HTERT RPE-1 (cell line): Measurements from ENCODE around the gene MGRN1.

Experiments
- in situ Hi-C: fragments of 300-500 bp; cut with MboI; formaldehyde crosslinking; loops from 4 replicates; pipeline ENCODE4 v1.14.3; 2020; ENCODE audit warnings: low sequenced_read_pairs

Gene MGRN1

GRCh38 chr16:4684058-4684715 is 59.6 kb downstream of the MGRN1 start:
- in situ Hi-C loops: no loop called here

- in situ Hi-C loops: no loop called here
Observed at GRCh38 chr16:4684763-4685162, 60.1 kb downstream of the MGRN1 start.

DNA sequence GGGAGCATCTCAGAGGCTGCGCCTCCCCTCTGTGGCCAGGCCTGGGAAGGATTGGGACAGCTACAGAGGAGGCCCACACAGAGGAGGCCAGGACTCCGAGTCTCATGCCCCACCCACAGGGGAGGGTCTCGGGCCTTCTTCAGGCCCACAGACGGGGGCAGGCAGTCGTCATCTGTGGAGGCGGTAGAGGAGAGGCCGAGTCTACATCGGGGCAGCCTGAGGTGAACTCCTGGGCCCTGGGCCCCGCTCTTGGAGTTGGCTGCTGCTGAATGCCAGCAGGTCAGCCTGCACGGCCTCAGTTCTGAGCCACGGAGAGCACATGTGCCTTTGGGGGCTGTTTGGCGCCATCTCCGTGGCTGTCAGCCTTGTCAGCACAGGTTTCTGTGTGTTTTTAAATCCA is 60.7 kb downstream of the MGRN1 start:
- in situ Hi-C loops: no loop called here

GRCh38 chr16:4685776-4686496 is 61.3 kb downstream of the MGRN1 start:
- in situ Hi-C loops: no loop called here

DNA sequence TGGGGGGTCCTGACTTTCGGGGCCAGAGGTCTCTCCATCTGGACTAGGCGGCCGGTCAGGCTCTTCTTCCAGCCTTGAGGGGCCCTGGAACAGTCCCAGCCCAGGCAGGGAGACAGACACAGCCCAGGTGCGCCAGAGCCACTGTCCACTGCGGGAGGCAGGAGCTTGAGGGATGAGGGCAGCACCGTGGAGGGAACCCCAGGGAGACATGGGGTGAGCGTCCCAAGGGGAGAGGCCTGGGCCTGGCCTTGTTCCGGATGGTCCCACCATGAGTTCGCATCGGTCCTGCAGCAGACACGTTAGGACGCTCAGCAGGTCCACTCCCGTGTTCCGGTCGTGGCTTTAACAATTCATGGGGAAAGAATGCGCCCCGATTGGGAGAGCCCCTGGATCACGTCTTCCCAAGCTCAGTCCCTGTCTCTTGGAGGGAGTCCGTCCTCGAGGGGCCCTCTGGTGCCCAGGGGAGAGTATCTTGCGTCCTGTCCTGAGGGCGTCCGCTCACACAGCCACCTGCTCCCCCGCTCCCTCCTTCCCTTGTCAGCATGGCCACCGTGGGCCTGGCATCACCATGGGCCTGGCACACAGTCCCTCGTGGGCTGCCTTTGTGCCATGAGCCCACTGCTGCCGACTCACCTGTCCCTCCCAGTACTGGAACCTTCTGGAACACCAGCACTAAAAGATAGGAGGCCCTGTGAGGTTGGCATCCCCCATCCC is 62.0 kb downstream of the MGRN1 start:
- in situ Hi-C loops: no loop called here

- in situ Hi-C loops: no loop called here
Observed at GRCh38 chr16:4687416-4687815, 62.8 kb downstream of the MGRN1 start.

GRCh38 chr16:4687946-4688673 is 63.5 kb downstream of the MGRN1 start:
- in situ Hi-C loops: no loop called here

DNA sequence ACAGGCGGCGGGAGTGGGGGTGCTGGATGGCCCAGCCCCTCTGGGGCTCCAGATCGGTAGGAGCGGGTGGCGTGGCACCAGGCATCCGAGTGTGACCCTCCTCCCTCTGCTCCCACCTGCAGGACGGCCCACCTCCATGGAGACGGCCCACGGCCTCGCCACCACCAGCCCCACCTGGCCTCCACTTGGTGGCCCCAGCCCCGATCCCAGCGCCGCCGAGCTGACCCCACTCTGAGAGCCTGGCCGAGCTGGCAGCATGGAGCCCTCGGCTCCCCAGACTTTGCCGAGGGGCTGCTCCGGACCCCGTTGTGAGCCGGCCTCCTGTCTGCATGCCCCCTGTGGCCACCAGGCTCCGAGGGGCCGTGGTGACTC is 64.0 kb downstream of the MGRN1 start:
- in situ Hi-C loops: no loop called here

- in situ Hi-C loops: no loop called here
Observed at GRCh38 chr16:4689091-4689671, 64.6 kb downstream of the MGRN1 start.

DNA sequence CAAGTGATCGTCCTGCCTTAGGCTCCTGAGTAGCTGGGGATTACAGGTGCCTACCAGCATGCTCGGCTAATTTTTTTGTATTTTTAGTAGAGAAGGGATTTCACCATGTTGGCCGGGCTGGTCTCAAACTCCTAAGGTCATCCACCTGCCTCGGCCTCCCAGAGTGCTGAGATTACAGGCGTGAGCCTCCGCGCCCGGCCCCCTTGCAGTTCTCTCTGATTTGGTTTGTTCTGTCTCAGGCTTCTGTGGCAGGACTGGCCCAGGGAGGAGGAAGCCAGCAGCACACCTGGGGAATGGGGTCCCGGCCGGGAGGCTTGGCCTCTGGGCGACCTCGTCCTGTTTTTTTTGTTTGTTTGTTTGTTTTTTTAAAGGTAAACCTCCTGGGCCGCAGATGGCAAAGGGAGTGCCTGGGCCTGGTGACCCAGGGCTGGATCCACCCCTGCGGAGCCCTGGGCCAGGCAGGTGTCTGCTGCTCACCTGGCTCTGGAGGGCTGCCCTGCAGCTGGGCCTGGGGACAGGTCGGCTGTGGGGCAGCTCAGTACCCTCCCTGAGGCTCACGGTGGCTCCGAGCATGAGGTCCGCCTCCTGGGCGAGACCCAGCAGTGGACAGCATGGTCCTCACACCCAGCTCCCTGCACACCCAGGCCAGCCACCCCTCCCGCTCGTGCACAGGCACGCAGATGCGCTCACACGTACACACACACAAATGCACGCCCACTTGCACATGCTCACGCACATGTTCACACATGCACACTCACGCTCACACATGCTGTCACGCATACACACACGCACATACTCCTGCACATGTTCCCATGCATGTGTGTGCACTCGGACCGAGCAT is 65.5 kb downstream of the MGRN1 start:
- in situ Hi-C loops: no loop called here

DNA sequence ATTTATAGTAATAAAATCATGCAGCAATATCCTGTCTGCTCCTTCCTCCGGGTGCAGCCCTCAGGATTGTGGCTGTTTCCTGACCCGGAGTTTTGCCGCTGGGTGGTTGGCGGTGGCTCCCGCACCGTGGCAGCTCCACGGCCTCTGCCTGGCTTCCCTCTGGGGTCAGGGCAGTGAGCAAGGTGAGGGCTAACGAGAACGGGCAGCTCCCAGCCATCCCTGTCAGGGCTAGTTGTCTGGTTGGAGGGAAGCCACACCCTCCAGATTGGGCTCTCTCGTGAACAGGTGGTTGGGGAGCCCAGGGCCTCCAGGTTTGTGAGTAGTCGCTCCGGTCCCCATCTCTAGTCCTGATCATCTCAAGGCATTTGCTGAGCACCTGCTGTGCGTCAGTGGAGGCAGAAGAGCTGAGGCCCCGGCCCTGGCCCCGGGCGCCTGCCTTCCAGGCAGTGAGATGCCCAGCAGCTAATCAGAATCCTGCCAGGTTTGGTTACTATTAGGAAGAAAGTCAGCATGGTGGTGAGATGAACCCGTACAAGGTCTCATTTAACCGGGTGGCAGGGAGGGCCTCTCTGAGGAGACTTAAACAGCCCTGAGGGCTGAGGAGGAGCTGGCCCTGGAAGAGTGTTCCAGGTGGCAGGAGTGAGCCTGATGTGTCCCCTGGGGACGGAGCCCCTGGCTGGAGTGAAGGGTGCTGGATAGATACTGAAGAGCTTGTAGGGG is 66.5 kb downstream of the MGRN1 start:
- in situ Hi-C loops: no loop called here

GRCh38 chr16:4691666-4692412 is 67.2 kb downstream of the MGRN1 start:
- in situ Hi-C loops: no loop called here

DNA sequence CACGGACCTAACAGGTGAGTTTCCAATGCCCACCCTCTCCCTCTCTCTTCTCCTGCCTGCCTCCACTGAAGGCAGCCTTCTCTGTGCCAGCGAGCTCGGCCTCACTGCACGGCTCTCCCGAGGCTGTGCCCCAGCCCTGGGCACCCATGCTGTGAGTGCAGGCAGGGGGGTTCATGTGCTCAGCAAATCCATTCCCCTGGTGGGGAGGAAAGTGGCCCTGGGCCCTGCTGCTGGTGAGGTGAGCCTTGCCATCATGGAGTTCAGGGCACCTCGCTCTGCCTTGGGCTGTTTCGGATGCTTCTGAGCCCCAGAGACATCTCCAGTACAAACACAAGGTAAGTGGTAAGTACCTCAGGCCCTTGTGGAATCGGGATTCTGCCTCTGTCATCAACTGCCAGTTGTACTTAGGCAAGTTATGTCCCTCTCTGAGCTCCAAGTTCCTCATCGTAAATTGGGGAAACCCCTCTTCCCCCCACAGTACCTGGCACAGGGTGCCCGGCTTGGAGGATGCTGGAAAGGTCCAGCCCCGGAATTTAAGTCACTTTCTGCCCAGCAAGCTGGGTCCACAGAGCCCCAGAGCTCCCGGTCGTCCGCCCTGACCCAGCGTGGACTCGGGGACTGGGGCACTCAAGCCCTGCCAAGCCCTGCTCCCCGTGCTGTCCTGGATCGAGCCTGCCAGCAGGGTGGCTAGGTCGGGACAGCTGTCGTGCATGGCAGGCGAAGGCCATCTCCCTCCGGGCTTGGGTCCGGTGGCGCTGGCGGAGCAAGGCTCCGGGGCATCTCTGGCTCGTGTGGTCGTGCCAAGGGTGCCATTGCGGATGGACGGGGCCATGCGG is 68.1 kb downstream of the MGRN1 start:
- in situ Hi-C loops: no loop called here

GRCh38 chr16:4693296-4693955 is 68.8 kb downstream of the MGRN1 start, which contains the start of gene NUDT16L1:
Gene NUDT16L1, plus strand, starts transcription at chr16:4693562. Its CDS starts 165 bp downstream, at chr16:4693727.
- in situ Hi-C loops: no loop called here

GRCh38 chr16:4693956-4694641 is 69.5 kb downstream of the MGRN1 start:
- in situ Hi-C loops: no loop called here

- in situ Hi-C loops: no loop called here
Observed at GRCh38 chr16:4694642-4695451, 70.2 kb downstream of the MGRN1 start.
